Gastroesophageal sphincter (tissue), 4 donors: ENCODE measurements around the gene CRIM1. TPM values are rescaled to one million over a fixed set of nuclear protein-coding genes. Genes with fewer than 3 reads are reported as not detected.

Experiments
- ATAC-seq: fragments of 150-250 bp; one replicate; pipeline ENCODE4 v1.9.1; 2016; ENCODE audit warnings: mild to moderate bottlenecking, moderate library complexity
- H3K27ac ChIP-seq, 4 donors: fragments of 200-600 bp; sonication (generic) in 3 of 4; 1 replicate in 3 of 4; 2 replicates in 1 of 4; pipeline ENCODE4 v1.5.1; 2016 to 2019
- H3K27me3 ChIP-seq: fragments of 200-600 bp; sonication (generic); one replicate; pipeline ENCODE4 v1.5.1; 2019
- H3K36me3 ChIP-seq, 2 donors: fragments of 200-600 bp; sonication (generic); one replicate each; pipeline ENCODE4 v1.5.1; 2019; ENCODE audit warnings: control low read depth in 1 of 2
- H3K4me1 ChIP-seq, 3 donors: fragments of 200-600 bp; sonication (generic); 1 replicate in 2 of 3; 2 replicates in 1 of 3; pipeline ENCODE4 v1.5.1; 2016 to 2019; ENCODE audit warnings: control low read depth in 2 of 3
- H3K4me3 ChIP-seq, 2 donors: fragments of 200-600 bp; sonication (generic); one replicate each; pipeline ENCODE4 v1.5.1; 2019; ENCODE audit warnings: mild to moderate bottlenecking in 1 of 2, moderate library complexity in 1 of 2
- H3K9me3 ChIP-seq, 3 donors: fragments of 200-600 bp; sonication (generic); one replicate each; pipeline ENCODE4 v1.5.1; 2017 to 2019; ENCODE audit warnings: control low read depth in 2 of 3
- EP300 ChIP-seq: sonication (generic); formaldehyde crosslinking; IDR thresholded peaks from one replicate; pipeline ENCODE4 v1.6.1; 2017; ENCODE audit warnings: antibody characterized with exemption, mild to moderate bottlenecking
- POLR2A ChIP-seq, 2 donors: fragments of 450-650 bp; IDR thresholded peaks; one replicate each; pipeline ENCODE4 v1.6.1; 2017; ENCODE audit warnings: antibody characterized with exemption in 2 of 2, mild to moderate bottlenecking in 2 of 2, moderate library complexity in 1 of 2
- POLR2AphosphoS5 ChIP-seq: sonication (generic); formaldehyde crosslinking; IDR thresholded peaks from one replicate; pipeline ENCODE4 v1.6.1; 2017; ENCODE audit warnings: antibody characterized with exemption
- WGBS, 2 donors: methylation state at CpG; one replicate each; pipeline ENCODE4 v1.1.5; 2018; ENCODE audit warnings: low coverage in 1 of 2; 5-methylcytosine and 5-hydroxymethylcytosine counted together
- total RNA-seq, 4 donors: library from RNA; depleted of rRNA; stranded (reverse); fragments of >200 nt; gene quantifications; one replicate each; pipeline ENCODE4 v1.1.0, GENCODE V29; 2016
- TF ChIP-seq, protein P1 (sequence below), 4 experiments: fragments of 200-600 bp in 2 of 4; fragments of 450-650 bp in 2 of 4; sonication (generic) in 1 of 4; IDR thresholded peaks; one replicate each; pipeline ENCODE4 v1.5.1; 2017 to 2019; ENCODE audit warnings: antibody characterized with exemption in 4 of 4, mild to moderate bottlenecking in 2 of 4, moderate library complexity in 2 of 4

The CRIM1 gene
- total RNA-seq, 4 donors from 2014 or later: 150 to 342 (median 203) TPM

GRCh38 chr2:36567711-36568408 lies 212.3 kb downstream of the CRIM1 start:
- no peak overlapping the region for H3K4me3 ChIP-seq
- no peaks in the 10 kb centered on the region for H3K9me3 ChIP-seq
- ATAC-seq: no peak
- WGBS, 2 donors: 94 to 96% methylated on average over 5 of the region's 6 CpGs
- peaks cover 0 to 25% of the 10 kb centered on the region in 2 donors for H3K36me3 ChIP-seq
- TF ChIP-seq POLR2A (IDR thresholded peaks at IDR 0.05): no peak
- TF ChIP-seq POLR2AphosphoS5: no peak
- no peak for TF ChIP-seq EP300
- TF ChIP-seq, protein P1, sequence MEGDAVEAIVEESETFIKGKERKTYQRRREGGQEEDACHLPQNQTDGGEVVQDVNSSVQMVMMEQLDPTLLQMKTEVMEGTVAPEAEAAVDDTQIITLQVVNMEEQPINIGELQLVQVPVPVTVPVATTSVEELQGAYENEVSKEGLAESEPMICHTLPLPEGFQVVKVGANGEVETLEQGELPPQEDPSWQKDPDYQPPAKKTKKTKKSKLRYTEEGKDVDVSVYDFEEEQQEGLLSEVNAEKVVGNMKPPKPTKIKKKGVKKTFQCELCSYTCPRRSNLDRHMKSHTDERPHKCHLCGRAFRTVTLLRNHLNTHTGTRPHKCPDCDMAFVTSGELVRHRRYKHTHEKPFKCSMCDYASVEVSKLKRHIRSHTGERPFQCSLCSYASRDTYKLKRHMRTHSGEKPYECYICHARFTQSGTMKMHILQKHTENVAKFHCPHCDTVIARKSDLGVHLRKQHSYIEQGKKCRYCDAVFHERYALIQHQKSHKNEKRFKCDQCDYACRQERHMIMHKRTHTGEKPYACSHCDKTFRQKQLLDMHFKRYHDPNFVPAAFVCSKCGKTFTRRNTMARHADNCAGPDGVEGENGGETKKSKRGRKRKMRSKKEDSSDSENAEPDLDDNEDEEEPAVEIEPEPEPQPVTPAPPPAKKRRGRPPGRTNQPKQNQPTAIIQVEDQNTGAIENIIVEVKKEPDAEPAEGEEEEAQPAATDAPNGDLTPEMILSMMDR (IDR thresholded peaks at IDR 0.05): no peak
- peaks cover 0 to 31% (median 3%) of the 10 kb centered on the region in 3 donors for H3K4me1 ChIP-seq
- H3K27ac ChIP-seq: no peak overlapping the region
- H3K27me3 ChIP-seq: no peaks in the 10 kb centered on the region

GRCh38 chr2:36568516-36569246 lies 213.1 kb downstream of the CRIM1 start:
- H3K27ac ChIP-seq: no peak overlapping the region
- H3K36me3 ChIP-seq: peaks cover 0 to 28% of the 10 kb centered on the region in 2 donors
- H3K4me1 ChIP-seq: peaks cover 0 to 25% (median 0%) of the 10 kb centered on the region in 3 donors
- no peaks in the 10 kb centered on the region for H3K27me3 ChIP-seq
- TF ChIP-seq EP300 (no peak), POLR2AphosphoS5 (no peak), POLR2A (IDR thresholded peaks at IDR 0.05) (no peak)
- TF ChIP-seq, protein P1 (IDR thresholded peaks at IDR 0.05): no peak
- ATAC-seq: no peak
- H3K9me3 ChIP-seq: no peaks in the 10 kb centered on the region
- no peak overlapping the region for H3K4me3 ChIP-seq
- 46 to 53% methylated on average over 5 to 6 of the region's 6 CpGs for WGBS, 2 donors

GRCh38 chr2:36569267-36569856 lies 213.8 kb downstream of the CRIM1 start:
- no peaks in the 10 kb centered on the region for H3K27me3 ChIP-seq

GRCh38 chr2:36570416-36570815 lies 214.8 kb downstream of the CRIM1 start:
- TF ChIP-seq POLR2A (IDR thresholded peaks at IDR 0.05): no peak
- no peak for TF ChIP-seq EP300
- TF ChIP-seq, protein P1 (IDR thresholded peaks at IDR 0.05): no peak
- TF ChIP-seq POLR2AphosphoS5: no peak
- peaks cover 0 to 25% (median 0%) of the 10 kb centered on the region in 3 donors for H3K4me1 ChIP-seq
- ATAC-seq: no peak
- 57 to 100% methylated on average over 1 of the region's 1 CpG for WGBS, 2 donors
- no peak overlapping the region for H3K4me3 ChIP-seq
- peaks cover 0 to 36% of the 10 kb centered on the region in 2 donors for H3K36me3 ChIP-seq
- no peaks in the 10 kb centered on the region for H3K27me3 ChIP-seq
- no peaks in the 10 kb centered on the region for H3K9me3 ChIP-seq
- no peak overlapping the region for H3K27ac ChIP-seq

More at GRCh38 chr2:36569267-36569856, 213.8 kb downstream of the CRIM1 start:
- Histone ChIP-seq H3K4me1 (peaks cover 0 to 25% (median 0%) of the 10 kb centered on the region in 3 donors), H3K4me3 (no peak overlapping the region), H3K9me3 (no peaks in the 10 kb centered on the region), H3K27ac (no peak overlapping the region), H3K36me3 (peaks cover 0 to 34% of the 10 kb centered on the region in 2 donors)
- TF ChIP-seq POLR2A (IDR thresholded peaks at IDR 0.05) (no peak), EP300 (no peak), POLR2AphosphoS5 (no peak)
- TF ChIP-seq, protein P1 (IDR thresholded peaks at IDR 0.05): no peak
- WGBS, 2 donors: 72 to 86% methylated on average over 3 of the region's 3 CpGs
- no peak for ATAC-seq
